H1 (cell line): ENCODE measurements around the gene NUP43. TPM values are rescaled to one million over a fixed set of nuclear protein-coding genes. Genes with fewer than 3 reads are reported as not detected.

Experiments
- NANOG ChIP-seq: IDR thresholded peaks from 2 replicates; pipeline ENCODE4 v1.6.1; 2011; ENCODE audit warnings: low read length, low read depth, mild to moderate bottlenecking, inconsistent platforms; ENCODE audit not compliant: insufficient read depth, poor library complexity, severe bottlenecking
- TCF12 ChIP-seq: IDR thresholded peaks from 2 replicates; pipeline ENCODE4 v1.6.1; 2011; ENCODE audit warnings: low read depth, mild to moderate bottlenecking, low read length
- polyA plus RNA-seq, 7 experiments: library from polyadenylated mRNA; depleted of rRNA in 3 of 7; stranded (reverse) in 5 of 7; unstranded in 2 of 7; fragments of >200 nt in 5 of 7; fragments of 200-250 nt in 2 of 7; gene quantifications; 1 replicate in 5 of 7; 2 replicates in 1 of 7; 4 replicates in 1 of 7; pipeline versions ENCODE4 v1.2.1 to v1.2.3, GENCODE V29; 2011 to 2013; ENCODE audit warnings: missing spikeins in 2 of 7, mixed read lengths in 2 of 7
- total RNA-seq: library from RNA; stranded (reverse); fragmentation: NEBNext Ultra II Directional; extraction: Animal tissue kit (Norgen Biotek cat#: 25700); gene quantifications from 2 replicates; pipeline ENCODE4 v1.2.1, GENCODE V29; 2021
- TF ChIP-seq, protein P1 (sequence below): fragments of 300-600 bp; sonication (generic); IDR thresholded peaks from 2 replicates; pipeline ENCODE4 v1.7.1; 2012; ENCODE audit warnings: low read length, moderate library complexity, mild to moderate bottlenecking, inconsistent platforms; ENCODE audit not compliant: insufficient replicate concordance

Gene NUP43
- total and polyA plus RNA-seq, 2 of the 8 experiments (the other 6 are each of a cell fraction or from before 2014, with no cell fraction given), result 25.2 to 83.4 TPM

DNA sequence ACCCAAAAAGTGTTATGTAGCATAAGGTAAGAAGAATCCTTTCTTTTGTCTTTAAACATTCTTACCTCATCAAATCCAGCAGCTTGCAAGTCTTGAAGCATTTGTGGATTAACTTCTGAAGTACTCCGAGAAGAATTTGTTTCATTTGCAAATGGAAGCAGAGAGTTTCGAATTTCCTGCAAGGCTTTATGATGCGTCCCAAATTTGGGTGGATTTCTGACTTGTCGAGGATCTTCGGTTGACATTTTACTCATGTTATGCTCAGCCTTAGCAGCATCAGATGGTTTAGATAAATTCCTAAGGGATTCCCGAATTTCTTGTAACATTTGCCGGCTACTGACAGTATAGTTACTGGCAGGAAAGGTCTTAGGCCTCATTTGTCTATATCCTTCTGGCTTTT lies 44.6 kb downstream of the NUP43 start (continued):
- TF ChIP-seq, protein P1, sequence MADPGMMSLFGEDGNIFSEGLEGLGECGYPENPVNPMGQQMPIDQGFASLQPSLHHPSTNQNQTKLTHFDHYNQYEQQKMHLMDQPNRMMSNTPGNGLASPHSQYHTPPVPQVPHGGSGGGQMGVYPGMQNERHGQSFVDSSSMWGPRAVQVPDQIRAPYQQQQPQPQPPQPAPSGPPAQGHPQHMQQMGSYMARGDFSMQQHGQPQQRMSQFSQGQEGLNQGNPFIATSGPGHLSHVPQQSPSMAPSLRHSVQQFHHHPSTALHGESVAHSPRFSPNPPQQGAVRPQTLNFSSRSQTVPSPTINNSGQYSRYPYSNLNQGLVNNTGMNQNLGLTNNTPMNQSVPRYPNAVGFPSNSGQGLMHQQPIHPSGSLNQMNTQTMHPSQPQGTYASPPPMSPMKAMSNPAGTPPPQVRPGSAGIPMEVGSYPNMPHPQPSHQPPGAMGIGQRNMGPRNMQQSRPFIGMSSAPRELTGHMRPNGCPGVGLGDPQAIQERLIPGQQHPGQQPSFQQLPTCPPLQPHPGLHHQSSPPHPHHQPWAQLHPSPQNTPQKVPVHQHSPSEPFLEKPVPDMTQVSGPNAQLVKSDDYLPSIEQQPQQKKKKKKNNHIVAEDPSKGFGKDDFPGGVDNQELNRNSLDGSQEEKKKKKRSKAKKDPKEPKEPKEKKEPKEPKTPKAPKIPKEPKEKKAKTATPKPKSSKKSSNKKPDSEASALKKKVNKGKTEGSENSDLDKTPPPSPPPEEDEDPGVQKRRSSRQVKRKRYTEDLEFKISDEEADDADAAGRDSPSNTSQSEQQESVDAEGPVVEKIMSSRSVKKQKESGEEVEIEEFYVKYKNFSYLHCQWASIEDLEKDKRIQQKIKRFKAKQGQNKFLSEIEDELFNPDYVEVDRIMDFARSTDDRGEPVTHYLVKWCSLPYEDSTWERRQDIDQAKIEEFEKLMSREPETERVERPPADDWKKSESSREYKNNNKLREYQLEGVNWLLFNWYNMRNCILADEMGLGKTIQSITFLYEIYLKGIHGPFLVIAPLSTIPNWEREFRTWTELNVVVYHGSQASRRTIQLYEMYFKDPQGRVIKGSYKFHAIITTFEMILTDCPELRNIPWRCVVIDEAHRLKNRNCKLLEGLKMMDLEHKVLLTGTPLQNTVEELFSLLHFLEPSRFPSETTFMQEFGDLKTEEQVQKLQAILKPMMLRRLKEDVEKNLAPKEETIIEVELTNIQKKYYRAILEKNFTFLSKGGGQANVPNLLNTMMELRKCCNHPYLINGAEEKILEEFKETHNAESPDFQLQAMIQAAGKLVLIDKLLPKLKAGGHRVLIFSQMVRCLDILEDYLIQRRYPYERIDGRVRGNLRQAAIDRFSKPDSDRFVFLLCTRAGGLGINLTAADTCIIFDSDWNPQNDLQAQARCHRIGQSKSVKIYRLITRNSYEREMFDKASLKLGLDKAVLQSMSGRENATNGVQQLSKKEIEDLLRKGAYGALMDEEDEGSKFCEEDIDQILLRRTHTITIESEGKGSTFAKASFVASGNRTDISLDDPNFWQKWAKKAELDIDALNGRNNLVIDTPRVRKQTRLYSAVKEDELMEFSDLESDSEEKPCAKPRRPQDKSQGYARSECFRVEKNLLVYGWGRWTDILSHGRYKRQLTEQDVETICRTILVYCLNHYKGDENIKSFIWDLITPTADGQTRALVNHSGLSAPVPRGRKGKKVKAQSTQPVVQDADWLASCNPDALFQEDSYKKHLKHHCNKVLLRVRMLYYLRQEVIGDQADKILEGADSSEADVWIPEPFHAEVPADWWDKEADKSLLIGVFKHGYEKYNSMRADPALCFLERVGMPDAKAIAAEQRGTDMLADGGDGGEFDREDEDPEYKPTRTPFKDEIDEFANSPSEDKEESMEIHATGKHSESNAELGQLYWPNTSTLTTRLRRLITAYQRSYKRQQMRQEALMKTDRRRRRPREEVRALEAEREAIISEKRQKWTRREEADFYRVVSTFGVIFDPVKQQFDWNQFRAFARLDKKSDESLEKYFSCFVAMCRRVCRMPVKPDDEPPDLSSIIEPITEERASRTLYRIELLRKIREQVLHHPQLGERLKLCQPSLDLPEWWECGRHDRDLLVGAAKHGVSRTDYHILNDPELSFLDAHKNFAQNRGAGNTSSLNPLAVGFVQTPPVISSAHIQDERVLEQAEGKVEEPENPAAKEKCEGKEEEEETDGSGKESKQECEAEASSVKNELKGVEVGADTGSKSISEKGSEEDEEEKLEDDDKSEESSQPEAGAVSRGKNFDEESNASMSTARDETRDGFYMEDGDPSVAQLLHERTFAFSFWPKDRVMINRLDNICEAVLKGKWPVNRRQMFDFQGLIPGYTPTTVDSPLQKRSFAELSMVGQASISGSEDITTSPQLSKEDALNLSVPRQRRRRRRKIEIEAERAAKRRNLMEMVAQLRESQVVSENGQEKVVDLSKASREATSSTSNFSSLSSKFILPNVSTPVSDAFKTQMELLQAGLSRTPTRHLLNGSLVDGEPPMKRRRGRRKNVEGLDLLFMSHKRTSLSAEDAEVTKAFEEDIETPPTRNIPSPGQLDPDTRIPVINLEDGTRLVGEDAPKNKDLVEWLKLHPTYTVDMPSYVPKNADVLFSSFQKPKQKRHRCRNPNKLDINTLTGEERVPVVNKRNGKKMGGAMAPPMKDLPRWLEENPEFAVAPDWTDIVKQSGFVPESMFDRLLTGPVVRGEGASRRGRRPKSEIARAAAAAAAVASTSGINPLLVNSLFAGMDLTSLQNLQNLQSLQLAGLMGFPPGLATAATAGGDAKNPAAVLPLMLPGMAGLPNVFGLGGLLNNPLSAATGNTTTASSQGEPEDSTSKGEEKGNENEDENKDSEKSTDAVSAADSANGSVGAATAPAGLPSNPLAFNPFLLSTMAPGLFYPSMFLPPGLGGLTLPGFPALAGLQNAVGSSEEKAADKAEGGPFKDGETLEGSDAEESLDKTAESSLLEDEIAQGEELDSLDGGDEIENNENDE, result peak; percentile 22
- TF ChIP-seq NANOG, result peak; percentile 39
- no peak for TF ChIP-seq TCF12
